HG02852 (cell line): ENCODE measurements around the gene TRIM47.

Experiments used
- ATAC-seq: cut with Tn5 transposase; IDR thresholded peaks from one replicate; pipeline ENCODE4 v1.9.1; 2021; ENCODE audit warnings: mild to moderate bottlenecking, moderate library complexity; ENCODE audit not compliant: unreplicated experiment

The TRIM47 gene

DNA sequence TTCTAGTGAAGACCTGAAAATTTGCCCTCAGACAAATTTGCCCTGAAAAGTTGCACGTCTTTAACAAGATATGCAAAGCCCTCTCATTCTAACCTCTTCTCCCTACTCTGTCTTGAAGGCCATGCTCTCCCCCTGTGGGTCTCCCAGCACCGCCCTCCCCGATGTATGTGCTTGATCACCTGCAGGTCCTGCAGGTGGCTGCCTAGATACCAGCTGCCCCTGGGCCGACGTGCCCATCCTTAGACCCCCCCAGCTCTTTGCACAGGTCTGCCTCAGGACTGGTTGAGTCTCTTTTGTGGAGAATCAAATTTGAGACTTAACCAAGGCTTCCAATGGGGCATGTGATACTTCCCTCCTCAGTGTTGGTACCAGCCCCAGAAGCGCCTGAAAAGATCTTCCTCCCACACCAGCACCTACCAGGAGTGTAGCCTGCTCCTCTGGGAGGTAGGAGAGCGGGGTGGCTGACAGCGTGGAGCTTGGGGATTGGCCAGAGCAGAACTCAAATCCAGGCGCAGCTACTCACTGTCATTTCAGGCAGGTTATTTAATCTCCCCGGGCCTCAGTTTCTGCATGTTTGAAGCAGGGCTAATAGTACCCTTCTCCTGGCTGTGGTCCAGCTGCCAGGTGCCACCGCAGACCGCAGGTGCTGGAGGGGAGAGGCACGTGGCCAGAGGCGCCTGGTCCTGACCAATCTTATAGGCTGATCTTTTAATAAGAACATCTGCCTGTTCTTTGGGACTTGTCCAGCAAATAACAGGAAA, 30.9 kb upstream of the TRIM47 start:
- ATAC-seq: no peak

DNA sequence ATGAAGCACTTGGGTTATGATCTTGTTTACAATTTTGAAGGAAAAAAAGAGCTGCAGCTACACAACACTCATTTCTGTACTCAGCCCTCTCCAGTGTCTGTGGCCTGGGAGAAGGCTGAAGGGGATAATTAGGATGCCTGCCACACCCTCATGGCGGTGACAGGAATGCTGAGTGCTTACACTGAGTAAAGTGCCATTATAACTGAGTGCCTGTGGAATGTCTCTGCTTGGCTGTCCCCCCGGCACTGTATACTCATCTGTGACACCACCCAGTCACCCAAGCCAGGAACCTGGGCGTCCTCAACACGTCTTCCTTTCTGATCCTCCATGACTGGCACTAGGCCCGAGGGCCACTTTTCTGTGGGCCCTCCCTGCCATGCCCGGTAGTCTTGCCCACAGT, 29.8 kb upstream of the TRIM47 start:
- ATAC-seq: no peak

DNA sequence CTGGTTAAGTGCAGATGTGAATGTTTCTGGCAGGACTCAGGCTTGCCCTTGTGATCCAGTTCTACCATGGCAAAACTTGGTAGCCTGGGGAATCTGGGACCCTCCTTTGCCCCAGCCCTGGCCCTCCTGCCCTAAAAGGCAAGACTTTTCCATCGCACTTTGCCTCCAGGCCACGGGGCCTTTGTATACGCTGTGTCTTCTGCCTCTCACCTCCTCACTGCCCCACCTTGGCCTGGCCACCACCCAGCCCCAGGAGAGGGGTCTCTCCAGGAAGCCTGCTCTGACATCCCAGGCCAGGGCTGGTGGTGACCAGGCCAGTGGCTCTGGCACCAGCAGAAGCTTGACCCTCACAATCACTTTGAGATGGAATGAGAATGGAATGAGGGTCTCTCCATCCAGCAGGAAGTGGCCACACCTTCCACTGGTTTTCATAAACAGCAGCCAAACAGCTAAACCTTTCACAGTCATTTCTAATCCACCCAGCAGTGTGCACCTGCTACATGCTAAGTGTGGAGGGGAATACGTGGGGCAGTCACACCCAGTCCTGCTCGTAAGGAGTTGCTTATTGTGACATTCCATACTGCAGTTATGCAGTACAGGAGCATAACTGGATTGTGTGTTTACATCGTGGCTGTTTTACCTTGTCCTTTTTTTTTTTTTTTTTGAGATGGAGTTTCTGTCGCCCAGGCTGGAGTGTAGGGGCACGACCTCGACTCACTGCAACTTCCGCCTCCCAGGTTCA, 27.9 kb upstream of the TRIM47 start:
- ATAC-seq: no peak

- peak; percentile 92 for ATAC-seq
Observed at GRCh38 chr17:75904749-75905521, 26.6 kb upstream of the TRIM47 start, which contains the start of gene MRPL38. MRPL38 (minus strand) TSS chr17:75904884; CDS start chr17:75904875, 9 bp downstream.

- no peak for ATAC-seq
Observed at GRCh38 chr17:75902406-75902805, 24.0 kb upstream of the TRIM47 start.

GRCh38 chr17:75901727-75902126, 23.3 kb upstream of the TRIM47 start:
- no peak for ATAC-seq

- ATAC-seq: no peak
Observed at GRCh38 chr17:75900691-75901533, 22.5 kb upstream of the TRIM47 start.

DNA sequence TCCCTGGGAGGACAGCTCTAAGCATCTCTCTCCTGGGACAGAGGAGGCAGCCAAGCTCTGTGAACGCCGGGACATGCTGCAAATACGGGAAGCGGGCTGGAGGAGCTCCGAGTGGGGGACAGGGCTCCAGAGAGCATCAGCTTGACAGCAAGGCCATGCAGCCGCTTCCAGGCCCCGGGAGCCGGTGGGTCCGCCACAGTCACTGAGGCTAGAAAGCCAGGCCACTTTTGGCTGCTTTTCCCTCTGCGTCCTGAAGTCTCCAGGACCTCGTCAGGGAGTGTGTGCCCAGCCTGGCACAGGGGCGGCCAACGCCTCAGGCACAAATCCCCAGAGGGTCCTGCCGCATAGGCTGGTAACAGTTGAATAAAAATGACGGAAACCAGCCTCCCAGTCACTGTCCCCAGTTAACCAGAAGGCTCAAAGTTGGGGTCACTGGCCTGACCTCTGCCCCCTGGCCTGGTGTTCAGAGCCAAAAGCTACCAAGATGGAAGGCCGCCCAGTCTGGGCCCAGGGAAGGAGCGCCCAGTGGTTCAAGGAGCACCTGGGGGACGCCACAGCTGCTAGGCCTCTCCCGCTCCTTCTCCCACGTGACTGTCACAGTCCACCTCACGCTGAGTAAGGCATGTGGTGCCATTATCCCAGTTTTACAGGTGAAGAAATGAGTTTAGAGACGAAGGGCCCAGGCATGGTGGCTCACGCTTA, 21.5 kb upstream of the TRIM47 start:
- no peak for ATAC-seq

GRCh38 chr17:75899353-75899752, 21.0 kb upstream of the TRIM47 start:
- no peak for ATAC-seq

DNA sequence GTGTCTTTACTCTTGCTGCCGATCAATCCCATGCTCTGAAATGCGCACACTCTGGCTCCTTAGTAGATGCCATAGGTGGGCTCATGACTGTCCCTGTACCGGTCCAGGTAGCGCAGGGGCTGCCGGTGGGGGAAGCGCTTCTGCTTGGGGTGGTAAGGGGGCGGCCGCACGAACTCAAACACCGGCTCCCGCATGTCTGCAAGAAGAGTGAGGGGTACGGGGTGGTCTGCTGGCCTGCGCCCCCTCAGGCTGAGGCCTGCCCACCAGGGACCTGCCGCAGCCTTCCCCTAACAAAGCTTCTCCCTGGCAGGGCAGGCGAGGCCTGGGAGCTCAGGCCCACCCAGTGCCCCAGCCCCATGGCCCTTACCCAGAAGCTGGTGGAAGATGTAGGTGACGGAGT, 20.4 kb upstream of the TRIM47 start:
- ATAC-seq: no peak

- no peak for ATAC-seq
Observed at GRCh38 chr17:75898065-75898464, 19.7 kb upstream of the TRIM47 start.

DNA sequence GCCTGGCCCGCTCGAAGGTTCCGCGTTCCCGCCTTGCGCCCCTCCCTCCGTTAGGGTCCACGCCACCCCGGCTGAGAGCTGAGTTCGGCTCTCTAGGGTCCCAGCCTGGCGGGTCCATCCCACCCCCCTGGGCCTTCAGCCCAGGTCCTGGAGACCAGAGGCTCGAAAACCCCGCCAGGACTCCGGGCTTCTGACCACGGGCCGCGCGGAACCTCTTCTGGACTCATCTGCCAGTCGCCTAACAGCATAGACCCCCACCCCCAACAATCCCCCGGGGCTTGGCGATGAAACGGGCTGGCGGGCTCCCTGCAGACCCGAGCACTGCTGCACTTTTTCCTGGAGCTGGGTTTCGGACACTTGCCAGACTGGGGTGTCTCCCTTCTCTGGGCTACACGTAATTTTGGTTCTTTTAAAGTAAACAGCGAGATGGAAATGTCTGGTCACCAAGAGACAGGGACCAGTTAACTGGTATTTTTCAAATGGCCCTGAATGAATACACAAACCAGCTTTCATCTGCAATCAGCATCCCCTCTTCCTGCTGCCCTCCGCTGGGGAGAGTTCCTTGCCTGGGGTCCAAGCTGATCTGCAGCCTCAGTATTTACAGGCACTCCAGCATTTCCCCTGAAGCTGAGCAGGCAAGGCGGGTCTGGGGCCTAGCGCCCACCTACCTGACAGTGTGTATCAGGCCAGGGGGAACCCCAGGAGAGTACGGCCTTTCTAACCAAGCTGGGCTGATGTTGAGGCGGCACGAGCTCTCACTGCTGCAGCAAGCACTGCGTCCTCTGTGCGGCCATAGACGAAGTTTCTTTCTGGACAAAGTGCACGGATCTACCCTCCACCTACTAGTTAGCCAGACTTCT, 19.0 kb upstream of the TRIM47 start:
- ATAC-seq: no peak

DNA sequence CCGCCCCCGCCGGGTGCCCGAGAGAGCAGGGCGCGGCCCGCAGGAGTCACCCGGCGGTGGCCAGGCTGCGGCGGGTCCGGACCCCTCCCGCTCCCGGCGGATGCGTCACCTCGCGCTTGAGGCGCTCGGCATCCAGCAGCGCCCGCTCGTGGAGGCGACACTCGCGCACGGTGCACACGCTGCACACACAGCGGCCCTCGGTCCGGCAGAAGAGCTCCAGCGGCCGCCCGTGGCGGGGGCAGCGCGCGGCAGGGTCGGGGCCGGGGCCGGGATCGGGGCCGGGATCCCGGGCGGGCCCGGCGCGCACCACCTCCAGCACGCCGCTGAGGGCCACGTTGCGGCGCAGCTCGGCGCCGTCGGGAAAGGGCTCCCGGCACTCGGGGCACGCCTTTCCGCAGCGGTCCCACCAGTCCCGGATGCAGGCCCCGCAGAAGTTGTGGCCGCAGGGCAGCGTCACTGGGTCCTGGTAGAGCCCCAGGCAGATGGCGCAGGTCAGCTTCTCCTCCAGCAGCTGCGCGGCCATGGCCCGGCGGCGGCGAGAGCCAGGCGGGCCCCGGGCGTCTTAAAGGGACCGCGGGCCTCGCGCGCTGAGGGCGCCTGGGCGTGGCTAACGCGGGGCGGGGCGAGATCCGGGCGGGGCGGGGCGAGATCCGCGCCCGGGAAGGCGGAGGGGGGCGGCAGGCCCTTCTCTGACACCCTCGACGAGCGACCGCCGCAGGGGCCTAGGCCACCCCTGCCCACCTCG, 18.2 kb upstream of the TRIM47 start, which contains the start of gene TRIM65:
Gene TRIM65, minus strand, starts transcription at position 537 of the 745 bp plus-strand sequence. Its CDS starts 14 bp downstream, at position 523.
- ATAC-seq: peak; percentile 73

DNA sequence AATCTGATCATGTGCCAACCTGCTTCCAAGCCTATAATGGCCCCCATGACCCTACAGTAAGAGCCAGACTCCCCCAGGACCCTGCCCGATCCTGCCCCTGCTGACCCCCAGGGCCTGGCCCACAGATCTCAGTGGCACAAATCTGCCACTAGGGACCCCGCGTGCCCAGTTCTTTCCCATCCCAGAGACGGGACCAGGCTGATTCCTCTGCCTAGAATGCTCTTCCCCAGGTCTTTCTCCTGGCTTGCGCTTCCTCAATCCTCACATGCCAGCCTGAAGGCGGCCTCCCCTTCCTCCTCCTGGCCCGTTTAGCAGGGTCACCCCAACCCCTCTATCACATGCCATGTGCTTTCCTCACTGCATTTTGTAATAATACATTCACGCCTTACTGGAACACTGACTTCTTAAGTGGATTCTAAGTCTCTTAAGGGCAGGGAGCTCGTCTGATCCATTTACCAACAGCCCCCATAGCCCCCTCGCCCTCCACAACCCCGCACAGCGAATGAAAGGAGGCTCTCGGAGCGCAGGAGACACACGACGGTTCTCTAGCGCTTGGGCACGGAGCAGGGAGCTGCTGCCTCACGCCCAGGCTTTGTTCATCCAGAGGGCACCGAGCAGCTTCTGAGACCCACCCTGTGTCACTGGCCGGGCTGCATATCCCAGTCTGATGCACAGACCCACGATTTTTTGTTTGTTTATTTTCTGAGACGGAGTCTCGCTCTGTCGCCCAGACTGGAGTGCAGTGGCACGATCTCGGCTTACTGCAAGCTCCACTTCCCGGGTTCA, 17.2 kb upstream of the TRIM47 start:
- no peak for ATAC-seq

DNA sequence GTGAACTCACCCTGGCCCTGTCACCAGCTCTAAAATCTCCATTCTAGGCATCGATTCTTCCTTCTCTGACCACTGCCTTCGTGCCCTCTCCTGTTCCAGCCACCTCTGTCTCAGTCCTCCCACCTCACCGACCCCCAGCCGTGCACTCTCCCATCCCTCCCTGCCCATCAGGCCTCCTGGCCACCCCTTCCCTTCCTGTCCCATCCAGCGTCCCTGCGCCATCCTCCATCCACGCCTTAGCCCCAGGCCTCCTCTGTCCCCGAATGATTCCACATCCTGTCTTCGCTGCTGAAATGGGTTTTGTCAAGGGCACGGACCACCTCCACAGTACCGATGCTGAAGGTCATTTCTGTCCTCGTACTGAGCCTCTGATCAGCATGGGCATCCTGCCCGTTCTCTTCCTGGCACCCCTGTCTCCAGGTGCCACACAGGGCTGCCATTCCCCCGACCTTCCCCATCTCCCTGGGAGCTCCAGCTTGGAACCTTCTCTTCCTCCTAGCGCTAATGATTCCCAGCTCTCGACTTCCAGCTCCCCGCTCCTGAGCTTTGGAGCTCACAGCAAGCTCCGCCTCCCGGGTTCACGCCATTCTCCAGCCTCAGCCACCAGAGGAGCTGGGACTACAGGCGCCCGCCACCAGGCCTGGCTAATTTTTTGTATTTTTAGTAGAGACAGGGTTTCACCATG, 15.8 kb upstream of the TRIM47 start:
- ATAC-seq: no peak

DNA sequence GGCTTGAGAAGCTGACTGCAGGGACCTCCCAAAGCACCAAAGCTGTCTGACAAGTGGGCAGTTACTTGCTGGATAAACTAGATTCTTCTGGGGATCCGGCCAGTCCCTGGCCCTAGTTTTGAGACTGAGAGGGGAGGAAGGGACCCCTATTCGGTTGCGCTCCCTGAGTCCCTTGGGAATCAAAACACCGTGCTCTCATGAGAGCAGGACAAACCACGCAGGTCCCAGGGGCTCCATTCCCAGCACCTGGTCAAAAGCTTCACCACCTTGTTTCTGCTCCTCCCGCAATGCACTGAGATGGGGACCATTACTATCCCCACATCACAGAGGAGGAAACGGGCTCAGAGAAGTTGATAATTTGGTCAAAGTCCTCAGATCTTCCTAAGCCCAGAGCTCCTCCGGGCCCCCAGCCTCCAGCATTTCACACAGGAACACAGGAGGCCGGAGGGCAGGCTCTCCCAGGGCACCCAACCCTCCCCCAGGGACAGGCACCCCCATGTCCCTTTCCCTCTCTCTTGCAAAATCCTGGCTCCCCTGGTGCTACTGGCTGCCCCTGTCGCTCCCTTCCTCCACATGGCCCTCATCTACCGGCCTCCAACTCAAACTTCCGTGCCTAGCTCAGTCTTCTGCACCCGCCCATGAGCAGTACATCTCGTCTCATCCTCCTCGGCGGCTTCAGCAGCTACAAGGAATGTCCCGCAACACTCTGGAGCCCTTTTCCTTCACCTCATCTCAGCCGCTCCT, 15.1 kb upstream of the TRIM47 start:
- ATAC-seq: no peak
